Muscle of leg (tissue), 11 donors: Measurements from ENCODE around the gene WDR27. TPM values are rescaled to one million over a fixed set of nuclear protein-coding genes. Genes with fewer than 3 reads are reported as not detected.
A peak's percentile ranks its signal among the peaks of the same experiment; 100 is the strongest.
"Not testable (repeated sequence)": the region's sequence is repeated elsewhere in the genome, so short reads cannot be mapped to it uniquely, and the experiment has no call there.

Experiments
- DNase-seq: peaks from one replicate; pipeline ENCODE4 v3.0.0; 2013
- H3K27ac ChIP-seq: one replicate; pipeline ENCODE4 v1.5.1; 2013; ENCODE audit warnings: mild to moderate bottlenecking, low read length, control low read depth
- H3K27me3 ChIP-seq: one replicate; pipeline ENCODE4 v1.6.1; 2013; ENCODE audit warnings: low read length; ENCODE audit not compliant: control insufficient read depth, insufficient read depth
- H3K36me3 ChIP-seq: one replicate; pipeline ENCODE4 v1.6.1; 2013; ENCODE audit warnings: low read length; ENCODE audit not compliant: control insufficient read depth, insufficient read depth
- H3K4me1 ChIP-seq: one replicate; pipeline ENCODE4 v1.6.1; 2013; ENCODE audit warnings: low read length; ENCODE audit not compliant: control insufficient read depth, insufficient read depth
- H3K4me3 ChIP-seq: one replicate; pipeline ENCODE4 v1.5.1; 2013; ENCODE audit warnings: low read length, control low read depth
- H3K9me3 ChIP-seq: replicated peaks from 2 replicates; pipeline ENCODE4 v1.6.1; 2013; ENCODE audit warnings: low read depth, low read length; ENCODE audit not compliant: control insufficient read depth
- WGBS: methylation state at CpG from one replicate; pipeline ENCODE4 v1.1.5; 2013; ENCODE audit warnings: missing lambda C conversion rate; ENCODE audit not compliant: insufficient coverage; 5-methylcytosine and 5-hydroxymethylcytosine counted together
- polyA plus RNA-seq, 8 donors: library from polyadenylated mRNA; unstranded; fragments of 120-200 nt; gene quantifications; one replicate each; pipeline versions ENCODE4 v1.2.1 to v1.2.3, GENCODE V29; 2013; ENCODE audit warnings: inconsistent platforms in 1 of 8, low replicate concordance in 1 of 8; ENCODE audit not compliant: insufficient read length in 8 of 8, insufficient read depth in 1 of 8
- total RNA-seq: library from RNA; stranded (reverse); fragments of 120-200 nt; gene quantifications from one replicate; pipeline ENCODE4 v1.2.4, GENCODE V29; 2013

The WDR27 gene
- total and polyA plus RNA-seq, 9 donors: 21.5 to 49.4 (median 30.3) TPM

DNA sequence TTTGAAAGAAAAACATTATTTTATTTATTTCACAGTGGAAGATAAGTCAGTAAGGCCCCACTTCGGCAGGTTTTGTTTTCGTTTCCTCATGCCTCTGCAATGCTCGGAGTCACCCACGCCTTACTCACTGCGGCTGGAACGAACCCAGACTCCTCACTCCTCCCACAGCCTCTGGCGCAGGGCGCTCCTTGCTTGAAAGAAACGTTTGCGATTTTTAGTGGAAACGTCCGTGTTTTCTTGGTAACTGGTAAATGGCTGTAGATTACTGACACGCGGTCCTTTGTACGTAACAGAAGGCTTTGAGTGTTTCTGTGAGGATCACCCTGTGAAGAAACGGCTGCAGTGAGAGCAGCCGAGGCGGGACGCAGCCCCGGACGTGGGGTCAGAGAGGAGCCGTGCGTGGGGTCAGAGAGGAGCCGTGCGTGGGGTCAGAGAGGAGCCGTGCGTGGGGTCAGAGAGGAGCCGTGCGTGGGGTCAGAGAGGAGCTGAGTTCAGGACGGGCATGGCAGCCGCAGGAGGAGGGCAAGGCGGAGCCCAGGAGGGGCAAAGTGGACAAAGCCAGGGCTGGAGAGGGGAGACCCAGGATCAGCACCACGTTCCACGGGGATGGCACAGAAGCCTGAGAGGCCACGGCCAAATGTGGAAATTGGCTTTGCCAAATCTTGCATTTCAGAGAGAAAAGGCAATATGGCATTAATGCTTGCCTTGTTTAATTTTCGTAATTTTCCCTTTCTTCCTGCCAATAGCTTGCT is 249.5 kb downstream of the WDR27 start:
- H3K27me3 ChIP-seq: no peaks in the 10 kb centered on the region
- peak; percentile 82 for DNase-seq
- 78% methylated on average over 21 of the region's 36 CpGs for WGBS

DNA sequence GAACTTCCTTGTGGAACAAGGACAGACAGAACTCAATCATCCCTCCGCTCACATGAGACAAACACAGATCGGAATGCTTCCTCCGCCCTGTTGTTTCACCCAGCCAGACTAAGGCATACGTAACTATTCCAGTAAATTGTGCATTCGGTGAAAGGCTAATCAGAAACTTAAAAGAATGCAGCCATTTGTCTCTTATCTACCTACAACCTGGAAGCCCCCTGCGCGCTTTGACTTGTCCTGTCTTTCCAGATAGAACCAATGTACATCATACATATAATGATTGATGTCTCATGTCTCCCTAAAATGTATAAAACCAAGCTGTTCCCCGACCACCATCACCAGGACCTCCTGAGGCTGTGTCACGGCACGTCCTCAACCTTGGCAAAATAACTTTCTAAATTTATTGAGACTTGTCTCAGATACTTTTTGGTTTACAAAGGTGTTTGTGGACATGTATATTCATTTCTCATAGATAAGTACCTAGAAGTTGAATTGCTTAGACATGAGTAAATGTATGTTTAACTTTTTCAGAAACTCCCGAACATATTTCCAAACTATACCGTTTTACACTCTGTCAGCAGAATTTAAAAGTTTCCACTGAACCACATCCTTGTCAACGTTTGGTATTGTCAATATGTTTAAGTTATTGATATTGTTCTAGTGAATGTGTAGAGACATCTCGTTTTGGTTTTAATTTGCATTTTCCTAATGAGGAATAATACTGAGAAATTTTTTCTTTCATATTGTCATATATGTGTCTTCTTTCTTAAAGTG is 250.6 kb downstream of the WDR27 start:
- 93% methylated on average over 8 of the region's 14 CpGs for WGBS
- Histone ChIP-seq H3K9me3 (no peaks in the 10 kb centered on the region), H3K4me3 (no peak overlapping the region), H3K4me1 (peaks cover 6% of the 10 kb centered on the region), H3K27me3 (no peaks in the 10 kb centered on the region), H3K27ac (no peak overlapping the region), H3K36me3 (no peaks in the 10 kb centered on the region)
- no peak for DNase-seq

More for the DNA sequence above, 249.5 kb downstream of the WDR27 start:
- no peak overlapping the region for H3K4me3 ChIP-seq
- H3K27ac ChIP-seq: peak overlapping the region; percentile 70
- no peaks in the 10 kb centered on the region for H3K36me3 ChIP-seq
- H3K9me3 ChIP-seq: no peaks in the 10 kb centered on the region
- H3K4me1 ChIP-seq: peaks cover 5% of the 10 kb centered on the region

DNA sequence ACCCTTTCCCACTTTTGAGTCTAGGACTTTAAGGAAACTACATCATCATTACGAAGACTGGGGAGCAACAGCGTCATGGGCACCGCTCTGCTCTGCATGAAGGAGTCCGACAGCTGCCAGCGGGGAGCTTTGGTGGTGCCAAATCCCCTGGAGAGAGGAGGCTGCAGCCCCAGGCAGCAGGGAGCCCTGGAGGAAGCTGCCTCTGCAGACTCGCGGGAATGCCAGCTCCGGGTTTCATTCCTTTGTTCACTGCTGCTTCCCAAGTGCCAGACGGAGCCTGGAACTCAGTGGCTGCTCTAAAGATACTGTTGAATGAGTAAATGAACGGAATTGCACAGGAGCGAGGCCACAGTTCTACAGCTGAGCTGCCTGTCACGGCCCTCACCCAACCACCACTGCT is 251.7 kb downstream of the WDR27 start:
- 89% methylated on average over 5 of the region's 12 CpGs for whole genome bisulfite sequencing
- no peak for DNase-seq
- H3K9me3 ChIP-seq: no peaks in the 10 kb centered on the region
- H3K27ac ChIP-seq: no peak overlapping the region
- no peak overlapping the region for H3K4me3 ChIP-seq
- no peaks in the 10 kb centered on the region for H3K27me3 ChIP-seq
- no peaks in the 10 kb centered on the region for H3K36me3 ChIP-seq
- H3K4me1 ChIP-seq: peaks cover 12% of the 10 kb centered on the region

DNA sequence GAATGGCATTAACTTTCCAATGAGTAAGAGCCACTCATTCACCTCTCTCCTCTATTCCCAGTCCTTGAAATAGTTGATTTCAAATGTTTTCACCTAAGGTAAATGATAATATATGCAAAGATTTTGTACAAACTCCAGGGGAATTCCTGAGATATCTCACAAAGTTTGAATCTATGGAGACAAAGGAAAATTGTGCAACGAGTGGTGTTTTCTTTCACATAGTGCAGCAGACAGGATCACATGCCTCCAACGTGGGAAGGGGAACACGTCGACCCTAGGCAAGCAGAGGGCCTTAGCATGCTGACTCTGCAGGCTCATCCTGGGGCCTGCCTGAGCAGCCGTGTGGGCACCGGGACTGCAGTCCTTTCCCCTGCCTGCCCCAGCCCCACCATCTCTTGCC is 252.6 kb downstream of the WDR27 start:
- H3K4me1 ChIP-seq: peaks cover 14% of the 10 kb centered on the region
- DNase-seq: no peak
- WGBS: 87% methylated on average over 6 of the region's 6 CpGs
- no peaks in the 10 kb centered on the region for H3K36me3 ChIP-seq
- H3K9me3 ChIP-seq: no peaks in the 10 kb centered on the region
- H3K27me3 ChIP-seq: no peaks in the 10 kb centered on the region
- H3K4me3 ChIP-seq: no peak overlapping the region
- H3K27ac ChIP-seq: no peak overlapping the region

DNA sequence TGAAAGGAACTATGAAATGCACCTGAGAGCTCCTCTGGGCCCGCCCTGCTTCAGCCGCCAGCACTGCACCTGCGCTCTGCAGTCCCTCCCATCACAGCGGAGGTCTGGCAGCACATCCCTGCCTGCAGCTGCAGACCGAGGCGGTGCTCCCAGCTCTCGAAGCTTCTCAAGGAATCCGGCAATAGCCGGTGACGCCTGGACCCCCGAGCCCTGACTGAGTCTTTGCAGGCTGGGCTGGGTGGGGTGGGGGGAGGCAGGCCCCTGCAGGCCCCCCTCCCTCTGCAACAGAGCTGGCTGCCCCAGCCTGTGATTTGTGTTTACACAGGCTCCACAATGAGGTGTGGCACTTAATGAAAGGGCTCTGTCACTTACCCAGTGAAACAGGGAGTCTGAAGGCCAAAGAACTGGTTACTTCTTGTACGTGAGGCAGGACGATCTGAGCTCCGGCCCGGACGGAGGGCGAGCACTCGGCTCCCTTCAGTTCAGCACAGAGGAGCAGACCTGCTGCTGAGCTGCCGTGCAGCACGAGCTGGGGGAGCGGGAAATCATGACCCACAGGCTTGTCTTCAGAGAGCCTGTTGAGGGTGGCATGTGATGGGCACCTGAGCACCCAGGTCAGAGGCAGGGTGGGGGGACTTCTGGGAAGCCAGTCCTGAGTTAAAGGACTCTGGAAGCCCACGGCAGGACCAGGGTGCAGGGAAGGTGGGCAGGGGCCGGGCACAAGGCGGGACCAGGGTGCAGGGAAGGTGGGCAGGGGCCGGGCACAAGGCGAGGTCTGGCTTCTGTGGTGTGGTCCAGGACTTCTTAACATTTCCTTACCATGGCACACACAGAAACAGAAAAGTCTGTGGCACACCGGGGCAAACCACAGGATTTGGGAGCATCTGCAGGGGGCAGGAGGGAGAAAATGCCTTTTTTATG is 255.9 kb downstream of the WDR27 start:
- DNase-seq: peak; percentile 89
- H3K4me1 ChIP-seq: peaks cover 9% of the 10 kb centered on the region

DNA sequence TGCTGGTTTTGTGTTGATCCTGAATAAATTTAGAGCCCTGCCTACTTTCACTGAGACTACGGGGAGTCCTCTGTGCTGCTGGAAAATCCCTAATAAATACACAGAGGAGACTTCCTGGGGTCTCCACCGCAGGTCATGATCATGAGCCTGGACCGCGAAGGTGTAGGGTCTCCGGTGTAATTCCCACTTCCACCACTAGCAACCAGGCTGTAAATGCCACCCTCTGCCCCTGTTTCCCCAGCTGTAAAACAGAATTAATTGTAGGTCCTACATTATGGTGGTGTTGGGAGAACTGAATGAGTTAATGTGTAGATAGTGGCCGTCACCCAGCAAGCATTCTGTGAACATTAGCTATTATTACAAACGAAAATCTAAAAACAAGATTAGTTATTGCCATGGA is 256.6 kb downstream of the WDR27 start:
- Histone ChIP-seq H3K36me3 (no peaks in the 10 kb centered on the region), H3K9me3 (no peaks in the 10 kb centered on the region), H3K27ac (no peak overlapping the region), H3K4me3 (no peak overlapping the region), H3K27me3 (no peaks in the 10 kb centered on the region), H3K4me1 (peaks cover 9% of the 10 kb centered on the region)
- no peak for DNase-seq
- 86% methylated on average over 2 of the region's 7 CpGs for WGBS

More for the DNA sequence above, 255.9 kb downstream of the WDR27 start:
- WGBS: 46% methylated on average over 17 of the region's 27 CpGs
- Histone ChIP-seq H3K27ac (peak overlapping the region; percentile 4), H3K9me3 (no peaks in the 10 kb centered on the region), H3K36me3 (no peaks in the 10 kb centered on the region), H3K27me3 (no peaks in the 10 kb centered on the region), H3K4me3 (no peak overlapping the region)

DNA sequence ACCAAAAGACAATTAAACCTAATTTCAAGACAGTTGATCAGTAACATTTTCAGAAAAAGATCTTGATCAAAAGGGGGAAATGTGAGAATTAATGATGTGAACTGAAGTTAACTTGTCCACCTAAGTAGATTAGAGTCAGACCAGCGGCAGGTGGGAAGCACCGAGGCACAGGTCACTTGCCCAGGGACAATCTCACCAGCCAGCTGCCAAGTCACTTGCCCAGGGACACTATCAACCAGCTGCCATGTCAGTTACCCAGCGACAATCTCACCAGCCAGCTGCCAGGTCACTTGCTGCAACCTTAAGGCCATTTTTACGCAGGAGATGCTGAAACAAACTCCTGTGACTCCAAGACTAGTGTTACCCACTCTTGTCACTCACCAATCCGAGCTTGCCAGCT is 260.5 kb downstream of the WDR27 start:
- Histone ChIP-seq H3K27me3 (no peaks in the 10 kb centered on the region), H3K9me3 (no peaks in the 10 kb centered on the region), H3K27ac (no peak overlapping the region), H3K36me3 (no peaks in the 10 kb centered on the region), H3K4me1 (peaks cover 9% of the 10 kb centered on the region), H3K4me3 (no peak overlapping the region)
- no peak for DNase-seq
- WGBS: 81% methylated on average over 5 of the region's 5 CpGs

DNA sequence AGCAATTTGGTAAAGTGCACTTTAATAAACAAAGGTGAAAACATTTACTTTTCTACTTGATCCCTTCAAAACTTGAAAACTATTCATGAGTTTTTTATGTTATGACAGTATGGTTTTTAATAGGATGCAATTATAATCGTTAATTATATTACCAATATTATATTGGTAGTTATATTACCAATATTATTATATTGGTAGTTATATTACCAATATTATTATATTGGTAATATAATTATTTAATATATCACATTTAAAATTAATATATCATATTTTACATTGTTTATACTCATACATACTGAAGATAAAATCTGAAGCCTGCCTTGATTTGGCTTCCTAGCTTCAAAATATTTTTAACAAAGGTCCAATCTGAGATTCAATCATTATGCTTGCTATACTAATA is 262.1 kb downstream of the WDR27 start:
- Histone ChIP-seq H3K36me3 (no peaks in the 10 kb centered on the region), H3K27ac (no peak overlapping the region), H3K4me3 (no peak overlapping the region), H3K27me3 (no peaks in the 10 kb centered on the region), H3K9me3 (no peaks in the 10 kb centered on the region), H3K4me1 (peaks cover 1% of the 10 kb centered on the region)
- no peak for DNase-seq
- no CpG with 5 or more reads among the region's 1 CpG for WGBS

DNA sequence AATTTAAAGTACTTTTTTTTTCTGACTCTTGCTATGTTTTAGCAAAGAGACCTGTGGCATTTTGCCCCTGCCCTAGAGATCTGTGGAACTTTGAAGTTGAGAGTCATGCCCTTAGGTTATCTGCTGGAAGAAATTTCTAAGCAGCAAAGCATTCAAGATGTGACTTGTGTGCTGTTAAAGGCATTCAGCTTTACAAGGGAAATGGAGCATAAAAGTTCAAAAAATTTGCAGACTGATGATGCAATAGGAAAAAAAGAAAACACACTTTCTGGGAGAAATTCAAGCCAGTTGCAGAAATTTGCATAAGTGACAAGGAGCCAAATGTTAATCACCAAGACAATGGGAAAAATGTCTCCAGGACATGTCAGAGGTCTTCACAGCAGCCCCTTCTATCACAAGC is 267.3 kb downstream of the WDR27 start:
- not testable (repeated sequence) for H3K4me3 ChIP-seq, H3K27me3 ChIP-seq, H3K4me1 ChIP-seq, H3K27ac ChIP-seq, DNase-seq, H3K36me3 ChIP-seq
- peaks cover 20% of the 10 kb centered on the region for H3K9me3 ChIP-seq

DNA sequence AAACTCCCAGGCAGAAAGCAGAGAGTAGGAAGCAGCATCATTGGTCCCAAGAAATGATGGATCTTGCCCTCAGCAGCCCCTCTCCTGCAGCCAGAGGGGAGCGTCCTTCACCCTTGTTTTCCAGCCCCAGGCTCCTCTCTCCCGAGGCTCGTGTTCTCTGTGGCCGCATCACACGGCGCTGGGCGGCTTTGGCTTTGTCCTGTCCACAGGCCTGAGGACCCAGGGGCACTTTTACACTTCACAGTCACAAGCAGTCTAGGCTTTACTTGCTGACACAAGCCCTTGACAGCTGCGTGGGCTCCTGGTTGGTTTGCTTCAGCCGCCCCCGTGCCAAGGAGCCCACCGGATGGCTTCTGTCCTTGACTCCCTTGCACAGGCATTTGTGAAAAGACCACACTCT is 272.8 kb downstream of the WDR27 start:
- 87% methylated on average over 7 of the region's 11 CpGs for WGBS
- Histone ChIP-seq H3K27me3 (no peaks in the 10 kb centered on the region), H3K4me1 (peaks cover 10% of the 10 kb centered on the region), H3K4me3 (no peak overlapping the region), H3K9me3 (peaks cover 20% of the 10 kb centered on the region), H3K36me3 (no peaks in the 10 kb centered on the region), H3K27ac (peak overlapping the region; percentile 31)
- no peak for DNase-seq
